Activated CD4-positive, alpha-beta T cell treated with anti-CD3 and anti-CD28 coated beads, Interleukin-2, amount 50 U/mL, for 1 hour (primary cell): ENCODE measurements around the gene VWF.

ENCODE experiments used
- DNase-seq: peaks from one replicate; pipeline ENCODE4 v3.0.0-alpha.2; 2020

VWF gene

GRCh38 chr12:6074979-6075585 is 49.4 kb downstream of the VWF start:
- DNase-seq, result no peak

DNA sequence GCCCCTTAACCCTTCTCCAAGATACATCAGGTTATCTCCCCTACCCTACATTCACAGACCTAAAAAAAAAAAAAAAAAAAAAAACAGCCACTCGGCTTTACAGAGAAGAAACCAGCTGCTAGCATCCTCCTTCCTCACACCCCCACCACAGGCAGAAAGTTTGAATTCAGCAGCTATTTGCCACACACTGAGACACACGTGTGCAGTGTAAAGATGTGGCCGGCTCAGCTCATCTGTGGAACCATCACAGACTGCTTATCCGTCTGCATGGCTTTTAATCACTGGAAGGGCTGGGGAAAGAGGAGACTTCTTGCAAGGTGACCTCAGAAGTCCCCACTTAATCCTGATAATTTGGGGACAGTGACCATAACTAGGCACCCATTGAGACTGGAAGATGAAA is 50.0 kb downstream of the VWF start:
- DNase-seq, result no peak

DNA sequence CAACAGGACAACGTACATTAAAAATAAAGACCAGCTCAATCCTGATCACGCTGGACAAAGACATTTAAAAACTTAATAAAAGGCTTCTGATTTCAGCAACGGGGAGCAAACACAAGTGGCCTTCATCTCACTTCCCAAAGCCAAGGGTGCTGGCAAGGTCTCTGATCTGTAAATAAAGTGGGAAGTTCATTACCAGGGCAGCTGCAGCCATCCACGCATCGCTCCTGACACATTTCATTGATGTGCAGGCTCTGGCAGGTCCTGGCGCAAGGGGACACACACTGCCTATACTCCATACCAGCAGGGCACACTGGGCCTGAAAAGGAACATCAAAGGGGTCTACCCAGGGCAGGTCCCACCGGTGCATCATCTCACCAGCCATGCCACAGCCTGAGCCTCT is 51.0 kb downstream of the VWF start:
- no peak for DNase-seq

GRCh38 chr12:6072302-6072752 is 52.1 kb downstream of the VWF start:
- DNase-seq, result no peak

DNA sequence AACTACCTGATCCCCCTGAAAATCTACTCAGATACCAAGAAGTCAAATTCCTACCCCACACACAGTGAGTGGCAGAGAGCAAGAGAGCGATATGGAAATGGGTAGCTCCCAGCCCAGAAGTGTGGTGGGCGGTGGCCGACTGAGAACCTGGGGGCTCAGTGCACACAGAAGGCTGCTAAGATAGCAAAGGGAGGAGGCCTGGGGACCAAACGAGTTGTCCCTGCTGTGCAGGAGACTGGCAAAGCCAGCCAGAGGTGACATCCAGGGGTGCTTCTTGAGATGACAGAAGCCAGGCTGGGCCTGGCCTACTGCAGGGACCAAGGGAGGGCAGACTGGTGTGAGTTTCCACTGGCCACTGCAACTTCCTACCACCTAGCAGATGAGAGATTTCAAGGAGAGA is 52.9 kb downstream of the VWF start:
- no peak for DNase-seq

GRCh38 chr12:6070472-6071257 is 53.8 kb downstream of the VWF start:
- DNase-seq, result no peak

DNA sequence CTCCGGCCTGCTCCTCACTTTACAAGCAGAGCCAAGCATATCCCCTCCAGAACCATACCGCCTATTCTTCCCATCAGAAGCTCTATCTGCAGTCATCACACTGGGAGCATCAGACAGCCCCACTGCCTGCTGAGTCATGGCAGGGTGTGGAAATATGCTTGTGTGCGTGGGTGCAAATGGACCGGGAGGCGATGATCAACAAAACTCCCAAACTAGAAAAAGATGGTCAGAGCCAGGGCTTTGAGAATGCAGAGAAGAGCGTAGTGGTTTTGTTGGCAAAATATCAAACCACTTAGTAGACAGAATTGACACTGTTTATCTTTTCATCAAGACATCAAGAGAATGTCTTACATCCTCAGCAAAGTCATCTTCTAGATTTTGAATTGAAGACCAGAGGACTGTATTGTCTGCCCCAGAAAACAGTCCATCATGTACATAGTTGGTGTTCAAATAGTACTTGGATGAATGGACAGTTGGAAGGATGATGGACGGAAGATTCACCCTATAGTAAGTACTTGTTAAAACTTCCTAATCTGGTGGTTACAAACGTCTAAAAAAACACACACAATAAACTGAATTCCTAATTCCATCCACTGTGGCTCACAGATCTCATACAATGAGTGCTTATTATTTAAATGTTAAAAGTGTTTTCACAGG is 54.9 kb downstream of the VWF start:
- no peak for DNase-seq

DNA sequence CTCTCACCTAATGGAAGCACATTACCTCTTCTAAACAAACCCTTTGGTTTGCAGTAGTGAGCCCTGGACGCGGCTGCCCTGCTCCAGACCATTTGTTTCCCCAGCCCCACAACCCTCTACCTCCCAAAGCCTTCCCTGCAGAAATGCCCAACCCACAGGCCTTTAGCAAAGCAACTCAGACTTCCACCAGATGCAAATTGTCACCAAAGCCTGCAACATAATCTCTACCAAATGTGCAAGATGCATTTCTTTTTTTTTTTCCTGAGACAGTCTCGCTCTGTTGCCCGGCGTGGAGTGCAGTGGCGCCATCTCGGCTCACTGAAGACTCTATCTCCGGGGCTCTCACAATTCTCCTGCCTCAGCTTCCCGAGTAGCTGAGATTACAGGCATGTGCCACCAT is 56.2 kb downstream of the VWF start:
- DNase-seq, result no peak

DNA sequence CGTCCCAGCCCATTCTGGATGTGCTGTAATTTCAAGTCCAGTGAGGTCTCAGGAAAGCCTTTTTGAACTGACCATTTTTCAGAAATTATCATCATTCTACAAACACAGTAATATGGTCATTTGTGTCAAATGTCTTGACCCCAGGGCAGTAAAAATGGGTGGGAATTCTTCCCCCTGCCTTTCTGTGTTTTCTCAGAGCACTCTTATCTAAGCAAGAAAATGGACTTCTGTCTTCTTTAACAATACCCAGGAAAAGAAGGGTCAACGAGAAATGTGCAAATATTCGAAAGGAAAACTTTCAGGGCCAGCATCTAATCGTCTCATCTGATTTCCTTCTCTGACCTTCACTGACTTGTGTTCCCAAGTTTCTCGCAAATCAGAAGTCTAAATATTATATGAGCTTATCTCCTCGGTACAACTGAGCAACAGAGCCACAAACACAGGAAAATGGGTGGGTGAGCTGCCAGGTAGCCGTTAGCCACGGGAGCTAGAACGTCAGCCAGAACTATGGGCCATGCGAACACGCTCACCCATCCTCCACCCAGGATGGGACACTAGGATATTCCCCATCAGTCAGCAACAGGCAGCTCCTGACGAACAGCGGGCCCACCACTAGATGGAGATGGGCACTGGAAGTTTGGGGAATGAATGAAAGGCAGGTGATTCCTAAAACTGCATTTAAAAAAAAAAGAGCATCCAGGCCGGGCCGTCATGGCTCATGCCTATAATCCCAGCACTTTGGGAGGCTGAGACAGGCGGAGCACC is 57.1 kb downstream of the VWF start:
- DNase-seq, result no peak

DNA sequence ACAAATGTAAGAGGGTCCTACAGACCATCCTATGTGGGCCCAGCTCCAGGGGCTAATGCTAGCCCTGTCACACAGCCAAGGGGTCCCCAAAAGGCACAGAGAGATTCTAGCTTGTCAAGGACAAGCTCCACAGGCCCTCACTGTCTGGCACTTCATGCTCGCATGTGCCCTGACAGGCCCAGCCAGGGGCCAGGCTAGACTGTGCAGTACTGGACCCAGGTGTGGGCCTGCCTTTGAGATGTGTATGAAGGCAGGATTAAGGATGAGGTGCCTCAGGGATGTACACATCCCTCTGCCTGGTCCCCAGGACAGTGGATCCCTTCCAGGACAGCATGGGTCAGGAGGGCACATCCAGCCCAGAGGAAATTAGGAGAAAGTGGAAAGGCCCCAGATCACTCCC is 57.8 kb downstream of the VWF start:
- DNase-seq, result no peak

- DNase-seq, result no peak
Measured at GRCh38 chr12:6065863-6066199, 58.6 kb downstream of the VWF start.

DNA sequence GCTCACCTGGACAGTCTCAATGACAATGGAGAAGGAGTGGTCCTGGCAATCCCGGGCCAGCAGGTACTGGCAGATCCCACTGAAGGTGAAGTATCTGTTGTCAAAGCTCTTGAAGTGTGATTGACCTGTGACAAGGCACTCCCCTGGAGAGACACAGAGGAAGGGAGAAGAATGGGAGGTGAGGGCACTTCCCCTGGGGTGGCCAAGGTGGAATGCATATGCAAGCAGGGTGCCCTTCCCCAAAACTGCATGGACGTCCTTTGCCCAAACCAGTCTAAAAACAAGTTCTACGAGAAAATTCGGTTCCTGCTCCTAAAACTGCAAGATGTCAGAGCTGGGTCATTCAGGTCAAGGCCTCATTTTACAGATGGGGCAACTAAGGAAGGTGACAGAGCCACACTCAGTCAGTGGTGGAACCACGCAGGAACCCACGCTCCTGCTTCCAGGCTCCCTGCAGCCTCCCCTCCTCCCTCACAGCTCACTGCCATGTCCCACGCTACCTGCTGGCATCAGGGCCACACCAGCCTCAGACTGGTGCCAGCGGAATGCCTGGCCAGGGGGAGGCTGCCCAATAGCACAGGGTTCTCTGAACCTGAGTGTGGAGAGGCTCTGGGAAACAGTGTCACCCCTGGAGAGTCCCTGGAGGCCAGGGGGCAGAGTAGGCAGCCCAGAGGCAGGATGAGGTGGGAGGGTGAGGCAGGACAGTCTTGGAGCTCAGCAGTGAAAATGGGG is 59.2 kb downstream of the VWF start:
- no peak for DNase-seq

- peak; percentile 47 for DNase-seq
Measured at GRCh38 chr12:6062757-6063735, 61.4 kb downstream of the VWF start.

DNA sequence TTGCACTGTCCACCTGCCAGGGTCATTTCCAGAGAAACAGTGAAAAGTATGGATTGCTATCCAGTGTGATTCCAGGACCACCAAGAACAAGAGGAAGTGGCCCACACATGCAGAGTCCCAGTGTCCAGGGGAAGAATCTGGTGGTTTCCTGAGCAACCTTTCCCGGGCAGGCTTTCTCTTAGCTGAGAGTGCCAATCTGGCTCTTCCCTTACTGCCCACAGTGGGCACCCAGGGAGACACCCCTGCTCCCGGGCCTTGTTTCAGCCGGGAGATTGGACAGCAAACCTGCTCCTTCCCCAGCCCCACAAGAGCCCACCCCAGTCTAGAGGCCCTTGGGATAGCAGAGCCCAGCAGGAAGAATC is 62.1 kb downstream of the VWF start:
- no peak for DNase-seq

DNA sequence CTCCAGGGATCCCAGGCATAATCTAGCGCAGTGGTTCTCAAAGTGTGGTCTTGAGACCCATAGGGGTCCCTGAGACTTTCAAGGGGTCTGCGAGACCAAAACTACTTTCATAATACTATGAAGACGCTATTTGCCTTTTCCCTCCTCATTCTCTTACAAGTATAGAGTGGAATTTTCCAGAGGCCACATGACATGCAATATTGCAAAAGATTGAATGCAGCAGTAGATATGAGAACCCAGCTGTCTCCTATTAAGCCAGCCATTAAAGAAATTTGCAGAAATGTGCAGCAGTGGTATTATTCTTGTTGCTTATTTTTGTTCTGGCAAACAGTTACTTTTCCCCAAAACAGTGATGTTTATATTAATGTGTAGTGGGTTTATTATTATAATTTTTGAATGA is 62.8 kb downstream of the VWF start:
- DNase-seq, result no peak

GRCh38 chr12:6059860-6060565 is 64.5 kb downstream of the VWF start:
- DNase-seq, result no peak

- no peak for DNase-seq
Measured at GRCh38 chr12:6059221-6059620, 65.2 kb downstream of the VWF start.

DNA sequence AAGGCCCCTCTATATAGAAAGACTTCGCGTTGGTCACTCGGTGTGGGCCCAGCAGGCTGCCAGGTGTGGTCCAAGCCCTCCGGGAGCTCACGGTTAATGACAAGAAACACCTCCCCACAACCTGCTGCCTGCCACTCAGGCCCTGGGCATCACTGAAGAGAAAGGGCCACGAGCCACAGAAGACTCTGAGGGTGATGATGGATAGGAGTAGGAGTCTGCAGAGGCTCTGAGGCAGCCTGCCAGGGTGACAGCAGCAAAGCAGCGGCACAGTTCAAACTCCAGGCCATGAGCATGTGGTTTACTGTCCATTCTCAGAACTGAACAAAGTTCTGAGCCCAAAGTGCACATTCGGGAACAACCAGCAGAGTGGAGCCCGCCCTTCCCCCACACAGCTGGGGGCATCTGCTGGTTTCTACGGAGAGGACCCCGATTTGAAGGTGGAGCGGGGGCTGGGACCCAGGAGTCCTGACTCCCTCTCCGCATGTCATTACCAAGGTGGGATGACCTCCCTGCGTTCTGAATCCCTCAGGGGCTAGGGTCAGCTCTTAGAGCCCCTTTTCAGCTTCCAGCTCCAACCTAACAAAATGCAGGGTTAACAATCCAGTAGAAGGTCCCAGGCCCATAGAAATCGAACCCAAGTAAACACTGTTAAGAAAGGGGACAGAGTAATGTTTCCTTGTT is 65.8 kb downstream of the VWF start:
- DNase-seq, result no peak

GRCh38 chr12:6057700-6058099 is 66.8 kb downstream of the VWF start:
- no peak for DNase-seq
